Bladder microvascular endothelial cell (primary cell): Measurements from ENCODE around the gene OTOP2. TPM values are rescaled to one million over a fixed set of nuclear protein-coding genes. Genes with fewer than 3 reads are reported as not detected.

Source experiments
- total RNA-seq: library from RNA; depleted of rRNA; stranded (reverse); fragments of >200 nt; gene quantifications from 2 replicates; pipeline ENCODE4 v1.2.3, GENCODE V29; 2014

OTOP2 gene, protein sequence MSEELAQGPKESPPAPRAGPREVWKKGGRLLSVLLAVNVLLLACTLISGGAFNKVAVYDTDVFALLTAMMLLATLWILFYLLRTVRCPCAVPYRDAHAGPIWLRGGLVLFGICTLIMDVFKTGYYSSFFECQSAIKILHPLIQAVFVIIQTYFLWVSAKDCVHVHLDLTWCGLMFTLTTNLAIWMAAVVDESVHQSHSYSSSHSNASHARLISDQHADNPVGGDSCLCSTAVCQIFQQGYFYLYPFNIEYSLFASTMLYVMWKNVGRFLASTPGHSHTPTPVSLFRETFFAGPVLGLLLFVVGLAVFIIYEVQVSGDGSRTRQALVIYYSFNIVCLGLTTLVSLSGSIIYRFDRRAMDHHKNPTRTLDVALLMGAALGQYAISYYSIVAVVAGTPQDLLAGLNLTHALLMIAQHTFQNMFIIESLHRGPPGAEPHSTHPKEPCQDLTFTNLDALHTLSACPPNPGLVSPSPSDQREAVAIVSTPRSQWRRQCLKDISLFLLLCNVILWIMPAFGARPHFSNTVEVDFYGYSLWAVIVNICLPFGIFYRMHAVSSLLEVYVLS
- total RNA-seq, result not detected in 2 replicates

DNA sequence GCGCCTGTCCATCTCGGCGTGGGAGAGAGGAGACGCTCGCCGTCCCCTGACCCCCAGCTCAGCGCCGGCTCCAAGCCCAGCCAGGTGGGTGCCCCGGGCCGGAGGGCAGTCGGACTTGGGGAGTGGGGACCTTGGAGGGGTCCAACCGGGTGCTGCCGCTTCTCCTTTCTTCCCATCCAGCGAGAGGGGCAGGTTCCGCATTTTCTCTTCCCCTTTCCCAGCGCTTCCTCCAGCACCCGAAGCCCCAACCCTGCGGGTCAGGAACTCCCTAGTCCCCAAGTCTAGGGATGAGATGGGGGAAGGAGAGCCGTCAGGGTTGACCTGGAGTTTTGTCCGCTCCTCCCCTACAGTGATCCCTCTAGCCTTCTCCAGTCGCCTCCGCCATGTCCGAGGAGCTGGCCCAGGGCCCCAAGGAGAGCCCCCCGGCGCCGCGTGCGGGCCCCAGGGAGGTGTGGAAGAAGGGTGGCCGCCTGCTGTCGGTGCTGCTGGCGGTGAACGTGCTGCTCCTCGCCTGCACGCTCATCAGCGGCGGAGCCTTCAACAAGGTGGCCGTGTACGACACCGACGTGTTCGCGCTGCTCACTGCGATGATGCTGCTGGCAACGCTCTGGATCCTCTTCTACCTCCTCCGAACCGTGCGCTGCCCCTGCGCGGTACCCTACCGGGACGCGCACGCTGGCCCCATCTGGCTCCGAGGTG is at the start of gene OTOP2:
Gene OTOP2, plus strand, starts transcription at position 24 of the 699 bp plus-strand sequence. Its CDS starts 360 bp downstream, at position 384.

DNA sequence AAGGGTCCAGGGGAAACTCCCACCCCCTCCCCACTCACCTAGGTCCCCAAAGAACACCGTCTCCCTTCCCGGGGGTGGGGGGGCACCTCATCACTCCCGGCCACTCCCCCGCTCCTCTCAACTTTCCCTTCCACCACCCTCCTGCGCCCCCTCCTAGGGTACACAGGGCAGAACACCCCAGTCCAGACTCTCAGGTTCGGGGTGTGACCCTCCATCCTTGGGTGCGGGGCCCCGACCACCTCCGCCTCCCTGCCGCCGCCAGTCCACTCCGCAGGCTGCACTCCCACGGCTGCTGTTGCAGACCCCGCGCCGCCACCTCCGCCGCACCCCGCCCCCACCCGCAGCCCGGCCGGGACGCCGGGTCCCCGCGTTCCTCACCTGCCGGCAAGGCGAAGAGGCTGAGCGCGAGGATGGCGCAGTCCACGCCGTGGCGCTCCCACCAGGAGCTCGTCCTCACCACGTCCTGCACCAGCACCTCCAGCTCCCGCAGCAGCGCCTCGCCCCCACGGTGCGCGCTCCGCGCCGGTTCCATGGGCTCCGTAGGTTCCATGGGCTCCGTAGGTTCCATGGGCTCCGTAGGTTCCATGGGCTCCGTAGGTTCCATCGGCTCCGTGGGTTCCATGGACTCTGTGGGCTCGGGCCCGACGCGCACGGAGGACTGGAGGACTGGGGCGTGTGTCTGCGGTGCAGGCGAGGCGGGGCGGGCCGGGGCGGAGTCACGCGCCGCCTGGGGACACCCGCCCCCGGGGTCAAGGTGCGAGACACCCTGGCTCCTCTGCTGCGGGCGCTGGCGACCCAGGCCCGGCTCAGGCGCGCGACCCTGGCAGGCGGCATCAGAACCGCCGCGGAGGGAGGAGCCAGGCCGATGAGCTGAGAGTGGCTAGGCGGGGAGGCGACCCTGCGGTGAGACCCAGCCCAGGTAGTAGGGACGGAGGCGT is 30.8 kb upstream of the OTOP2 start, which contains the start of gene FADS6:
Gene FADS6, minus strand, starts transcription at position 660 of the 938 bp plus-strand sequence. Its CDS starts 38 bp downstream, at position 622.

DNA sequence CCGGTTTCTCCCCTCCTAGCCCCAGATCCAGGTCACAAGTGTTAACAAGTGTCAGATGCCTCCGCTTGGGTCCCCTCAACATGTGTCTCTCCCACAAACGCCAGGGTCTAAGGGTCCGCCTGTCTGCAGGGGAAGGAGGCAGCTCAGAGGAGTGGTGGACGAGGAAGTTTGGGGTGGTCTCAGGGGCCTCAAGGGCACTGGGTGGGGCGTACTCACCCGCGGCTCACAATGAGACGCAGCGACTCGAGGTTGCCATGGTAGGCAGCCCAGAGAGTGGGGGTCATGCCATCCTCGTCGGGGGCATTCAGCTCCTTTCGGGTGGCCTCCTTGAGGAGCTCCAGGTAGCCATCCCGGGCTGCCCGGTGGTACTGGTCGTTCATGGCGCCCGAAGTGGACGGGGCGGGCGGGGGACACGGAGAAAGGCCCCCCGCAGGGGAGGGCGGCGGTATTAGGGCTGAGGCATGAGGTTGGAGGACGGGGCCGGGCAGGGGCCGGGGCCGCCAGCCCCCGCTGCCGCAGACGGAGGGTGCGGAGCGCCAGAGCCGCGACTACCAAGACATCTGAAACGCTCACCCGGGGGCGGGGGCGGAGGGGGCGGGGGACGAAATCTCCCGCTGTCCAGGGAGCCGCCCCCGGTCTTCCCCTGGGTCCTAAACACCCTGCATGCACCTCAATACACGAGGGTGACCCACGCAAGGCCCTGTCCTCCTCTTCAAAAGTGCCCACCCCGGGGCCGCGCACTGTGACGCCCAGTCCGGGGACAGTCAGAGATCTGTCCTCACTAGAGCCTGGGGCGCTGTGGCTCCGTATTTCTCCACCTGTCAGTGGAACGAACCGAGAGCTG is 1.2 kb upstream of the OTOP2 start, which contains the start of gene USH1G:
Gene USH1G, minus strand, starts transcription at position 562 of the 844 bp plus-strand sequence. Its CDS starts 182 bp downstream, at position 380.

DNA sequence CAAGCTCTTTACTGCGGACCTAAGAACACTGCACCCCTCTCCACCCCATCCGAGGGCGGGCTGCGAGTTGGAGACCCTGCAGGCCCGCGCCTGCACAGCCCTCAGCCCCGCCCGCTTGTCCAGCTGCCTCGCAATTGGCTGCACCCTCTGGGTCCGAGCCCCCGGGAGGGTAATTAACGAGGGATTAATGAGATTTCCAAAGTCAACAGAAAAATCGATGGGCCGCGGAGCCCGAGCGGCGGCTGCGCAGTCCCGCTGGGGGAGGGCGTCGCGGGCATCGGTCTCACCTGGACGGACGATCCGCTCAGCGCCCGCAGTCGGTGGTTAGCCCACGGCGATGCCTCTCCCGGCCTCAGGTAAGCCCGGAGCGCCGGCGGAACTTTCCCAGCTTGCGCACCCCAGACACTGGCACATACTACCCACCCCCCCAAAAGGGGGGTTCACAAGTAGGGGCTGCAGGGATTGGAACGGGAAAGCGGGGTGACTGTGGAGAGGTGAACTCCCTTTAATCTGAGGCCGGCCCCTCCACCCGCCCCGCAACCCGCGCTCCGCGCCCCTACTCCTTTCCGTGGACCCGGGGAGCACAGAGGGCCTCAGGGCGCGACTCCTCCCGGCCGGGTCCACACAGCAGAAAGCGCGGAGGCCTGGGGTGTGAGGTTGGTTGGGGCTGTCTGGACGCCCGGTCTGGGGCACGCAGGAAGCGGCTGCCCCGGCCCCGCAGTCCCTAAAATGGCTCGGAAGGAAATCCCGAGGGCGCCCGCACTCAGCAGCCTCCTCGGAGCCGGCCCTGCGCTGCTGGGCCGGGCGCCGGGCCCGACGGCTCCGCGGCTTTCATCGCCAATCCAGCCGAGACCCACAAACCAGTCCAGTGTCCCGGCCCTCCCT is 11.8 kb downstream of the OTOP2 start, which contains the start of gene OTOP3:
Gene OTOP3, plus strand, starts transcription at position 314 of the 885 bp plus-strand sequence. Its CDS starts 24 bp downstream, at position 338.

DNA sequence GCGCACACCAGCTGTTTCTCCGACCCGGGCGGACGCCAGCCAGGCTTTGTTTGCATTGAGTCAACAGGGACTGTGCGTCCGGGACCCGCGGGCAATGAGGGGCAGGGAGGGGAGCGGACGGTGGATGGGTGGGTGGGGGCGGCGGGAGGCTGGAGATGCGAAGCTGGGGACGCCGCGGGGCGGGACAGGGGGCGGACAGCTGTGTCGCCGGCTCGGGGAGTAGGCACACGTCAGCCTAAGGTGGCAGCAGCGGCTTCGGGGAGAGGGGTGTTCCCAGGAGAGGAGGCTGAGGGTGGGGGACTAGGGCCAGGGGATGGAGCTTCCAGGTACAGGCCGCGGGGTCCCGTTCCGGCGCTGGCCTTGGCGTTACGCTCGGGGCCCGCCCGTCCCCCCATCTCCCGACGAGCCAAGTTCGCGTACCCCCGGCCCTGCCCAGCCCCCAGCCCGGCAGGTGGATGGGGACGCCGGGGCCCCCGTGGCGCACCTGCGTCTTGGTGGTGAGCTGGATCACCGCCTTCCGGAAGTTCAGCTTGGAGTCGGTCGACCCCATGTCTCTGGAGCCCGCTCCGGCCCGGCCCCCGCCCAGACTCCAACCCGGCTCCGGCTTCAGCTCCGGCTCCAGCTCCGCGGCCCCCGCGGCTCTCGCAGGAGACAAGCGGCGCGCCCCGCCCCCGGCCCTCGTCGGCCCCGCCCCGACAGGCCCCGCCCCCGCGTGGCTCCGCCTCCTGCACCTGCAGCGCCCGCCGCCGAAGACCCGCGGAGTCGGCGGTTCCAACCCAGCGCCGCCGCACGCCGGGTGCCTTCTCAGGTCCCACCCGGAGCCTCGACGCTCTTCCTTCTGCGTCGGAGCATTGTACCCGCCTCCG is 48.3 kb downstream of the OTOP2 start, which contains the start of gene HID1:
Gene HID1, minus strand, starts transcription at position 653 of the 866 bp plus-strand sequence. Its CDS starts 103 bp downstream, at position 550.

Other genes with a start within 250 kb of the OTOP2 start
- gene CD300LF, start 211.3 kb upstream of the OTOP2 start, total RNA-seq, result not detected in 2 replicates
- gene RAB37, start 187.0 kb upstream of the OTOP2 start, total RNA-seq, result 0.25 and 0.65 TPM in 2 replicates
- 7.6 and 8.3 TPM in 2 replicates for gene NHERF1, start 175.6 kb upstream of the OTOP2 start, total RNA-seq
- 18.3 and 46.3 TPM in 2 replicates for gene NAT9, start 147.9 kb upstream of the OTOP2 start, total RNA-seq
- gene GRIN2C, start 64.4 kb upstream of the OTOP2 start, total RNA-seq, result under 0.01 and 0.06 TPM in 2 replicates
- gene FDXR, start 51.3 kb upstream of the OTOP2 start, total RNA-seq, result 40.8 and 49.1 TPM in 2 replicates
- not detected in 2 replicates for gene FADS6, start 30.6 kb upstream of the OTOP2 start, total RNA-seq
- gene USH1G, start 1.0 kb upstream of the OTOP2 start, total RNA-seq, result 0.16 TPM in 1 of 2 replicates, not detected in the other
- not detected in 2 replicates for gene OTOP3, start 11.6 kb downstream of the OTOP2 start, total RNA-seq
- gene HID1, start 48.5 kb downstream of the OTOP2 start, total RNA-seq, result 19.3 and 36.4 TPM in 2 replicates
- gene CDR2L, start 63.4 kb downstream of the OTOP2 start, total RNA-seq, result 13.0 and 17.1 TPM in 2 replicates
- 22.9 and 28.3 TPM in 2 replicates for gene MRPL58, start 88.4 kb downstream of the OTOP2 start, total RNA-seq
- 143 and 176 TPM in 2 replicates for gene ATP5PD, start 122.7 kb downstream of the OTOP2 start, total RNA-seq
- gene KCTD2, start 123.0 kb downstream of the OTOP2 start, total RNA-seq, result 11.2 and 15.0 TPM in 2 replicates
- 5.3 and 8.2 TPM in 2 replicates for gene SLC16A5, start 163.7 kb downstream of the OTOP2 start, total RNA-seq
- gene ARMC7, start 185.7 kb downstream of the OTOP2 start, total RNA-seq, result 2.6 and 5.1 TPM in 2 replicates
- 19.1 and 22.3 TPM in 2 replicates for gene NT5C, start 207.5 kb downstream of the OTOP2 start, total RNA-seq
- 93.8 and 113 TPM in 2 replicates for gene JPT1, start 230.2 kb downstream of the OTOP2 start, total RNA-seq